Fibroblast of the conjunctiva (primary cell): ENCODE results near the gene GUSB.
"Not testable (repeated sequence)": the region's sequence is repeated elsewhere in the genome, so short reads cannot be mapped to it uniquely, and the experiment has no call there.

Source experiments
- DNase-seq: peaks from one replicate; pipeline ENCODE4 v3.0.0-alpha.2; 2010; ENCODE audit warnings: low read depth

The GUSB gene

GRCh38 chr7:65981965-65982792 lies at the start of gene GUSB:
Gene GUSB, minus strand, starts transcription at chr7:65982213. Its CDS starts 30 bp downstream, at chr7:65982183.
- peak; percentile 70 for DNase-seq

- not testable (repeated sequence) for DNase-seq
Measured at GRCh38 chr7:66028342-66028741, 46.3 kb upstream of the GUSB start.

- DNase-seq = no peak
Measured at GRCh38 chr7:66016131-66016461, 34.1 kb upstream of the GUSB start.

GRCh38 chr7:66015440-66016130 lies 33.6 kb upstream of the GUSB start:
- DNase-seq = no peak

- DNase-seq = peak; percentile 30
Measured at GRCh38 chr7:66013938-66014337, 31.9 kb upstream of the GUSB start.

GRCh38 chr7:66007232-66007631 lies 25.2 kb upstream of the GUSB start:
- DNase-seq = no peak

GRCh38 chr7:66005115-66005671 lies 23.2 kb upstream of the GUSB start:
- DNase-seq = not testable (repeated sequence)

GRCh38 chr7:66000823-66001417 lies 18.9 kb upstream of the GUSB start:
- DNase-seq = not testable (repeated sequence)

- DNase-seq = not testable (repeated sequence)
Measured at GRCh38 chr7:65994984-65995383, 13.0 kb upstream of the GUSB start.

- no peak for DNase-seq
Measured at GRCh38 chr7:65992526-65992925, 10.5 kb upstream of the GUSB start.

- DNase-seq = not testable (repeated sequence)
Measured at GRCh38 chr7:65991829-65992228, 9.8 kb upstream of the GUSB start.

GRCh38 chr7:65989694-65990080 lies 7.7 kb upstream of the GUSB start:
- no peak for DNase-seq

GRCh38 chr7:65988503-65988902 lies 6.5 kb upstream of the GUSB start:
- not testable (repeated sequence) for DNase-seq

- DNase-seq = no peak
Measured at GRCh38 chr7:65988084-65988483, 6.1 kb upstream of the GUSB start.

- no peak for DNase-seq
Measured at GRCh38 chr7:65983965-65984658, 2.1 kb upstream of the GUSB start.

- DNase-seq = no peak
Measured at GRCh38 chr7:65980478-65981250, 1.3 kb downstream of the GUSB start.

GRCh38 chr7:65979583-65980477 lies 2.2 kb downstream of the GUSB start:
- no peak for DNase-seq

GRCh38 chr7:65978891-65979582 lies 3.0 kb downstream of the GUSB start:
- no peak for DNase-seq

GRCh38 chr7:65976659-65977196 lies 5.3 kb downstream of the GUSB start:
- DNase-seq = no peak
